ENCODE results near the gene HGS.

Gene HGS

DNA sequence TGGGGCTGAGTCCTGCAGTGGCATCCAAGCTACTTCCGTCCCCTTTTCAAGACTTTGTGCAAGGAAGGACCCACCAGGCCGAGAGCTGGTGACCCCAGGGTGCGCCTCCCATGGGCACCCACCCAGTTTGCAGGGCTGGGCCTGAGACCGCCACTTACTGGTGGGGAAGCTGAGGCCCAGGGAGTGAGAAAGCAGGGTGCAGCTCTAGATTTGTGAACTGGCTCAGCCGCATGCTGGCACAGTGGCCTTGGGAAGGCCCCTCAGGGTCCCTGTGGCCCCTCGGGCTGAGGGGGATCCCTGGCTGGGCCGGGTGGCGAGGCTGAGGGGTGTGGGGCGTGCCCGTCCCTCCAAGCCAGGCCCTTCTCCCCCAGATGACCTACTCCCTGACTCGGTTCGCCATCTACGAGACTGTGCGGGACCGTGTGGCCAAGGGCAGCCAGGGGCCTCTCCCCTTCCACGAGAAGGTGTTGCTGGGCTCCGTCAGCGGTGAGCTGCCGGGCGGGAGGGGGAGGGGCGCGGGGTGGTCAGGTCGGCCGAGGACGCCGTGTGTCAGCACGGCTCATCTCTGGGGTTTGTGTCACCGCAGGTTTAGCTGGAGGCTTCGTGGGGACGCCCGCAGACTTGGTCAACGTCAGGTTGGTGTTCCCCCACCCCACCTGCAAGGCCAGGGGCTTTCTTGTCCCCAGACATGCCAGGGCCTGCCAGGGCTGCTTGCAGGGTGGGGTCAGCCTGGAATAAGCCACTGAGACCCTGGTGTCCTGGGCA lies 31.5 kb downstream of the HGS start:
- H3K9ac ChIP-seq (ENCODE audit: low read depth, low read length) = no peak overlapping the region
- peaks cover 36% of the 10 kb centered on the region for H3K36me3 ChIP-seq (ENCODE audit: control insufficient read depth, insufficient read depth, low read length)
- no peaks in the 10 kb centered on the region for H3K27me3 ChIP-seq (ENCODE audit: control insufficient read depth, insufficient read depth, low read length)
- no peak overlapping the region for H3K4me3 ChIP-seq (ENCODE audit: low read depth, low read length)
- peaks cover 20% of the 10 kb centered on the region for H3K4me1 ChIP-seq (ENCODE audit: control insufficient read depth, insufficient read depth, low read length)
- H3K27ac ChIP-seq (ENCODE audit: low read depth, low read length) = no peak overlapping the region
- H3K9me3 ChIP-seq (ENCODE audit: control insufficient read depth, insufficient read depth, low read length) = no peaks in the 10 kb centered on the region

- peaks cover 14% of the 10 kb centered on the region for H3K4me1 ChIP-seq (ENCODE audit: control insufficient read depth, insufficient read depth, low read length)
- no peak overlapping the region for H3K27ac ChIP-seq (ENCODE audit: low read depth, low read length)
- H3K9ac ChIP-seq (ENCODE audit: low read depth, low read length) = no peak overlapping the region
- no peaks in the 10 kb centered on the region for H3K9me3 ChIP-seq (ENCODE audit: control insufficient read depth, insufficient read depth, low read length)
- H3K27me3 ChIP-seq (ENCODE audit: control insufficient read depth, insufficient read depth, low read length) = no peaks in the 10 kb centered on the region
- no peak overlapping the region for H3K4me3 ChIP-seq (ENCODE audit: low read depth, low read length)
- H3K36me3 ChIP-seq (ENCODE audit: control insufficient read depth, insufficient read depth, low read length) = peaks cover 36% of the 10 kb centered on the region
Measured at GRCh38 chr17:81715872-81716673, 32.3 kb downstream of the HGS start.

DNA sequence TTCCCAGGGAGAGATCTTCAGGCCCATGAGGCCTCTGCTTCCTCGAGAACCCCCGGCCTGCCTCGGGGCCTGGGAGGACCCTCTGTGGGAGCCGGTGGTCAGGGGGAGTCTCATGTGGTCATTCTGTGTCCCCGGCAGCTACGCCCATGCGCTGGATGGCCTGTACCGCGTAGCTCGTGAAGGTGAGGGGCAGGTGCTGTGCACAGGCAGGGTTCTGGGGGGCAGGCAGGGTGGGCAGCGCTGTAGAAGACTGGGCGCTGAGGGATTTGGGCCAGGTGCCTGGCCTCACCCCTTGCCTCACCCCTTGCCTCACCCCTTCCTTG lies 32.8 kb downstream of the HGS start:
- Histone ChIP-seq H3K4me1 (ENCODE audit: control insufficient read depth, insufficient read depth, low read length) (peaks cover 11% of the 10 kb centered on the region; the same call in 1 of the 2 replicates), H3K27me3 (ENCODE audit: control insufficient read depth, insufficient read depth, low read length) (no peaks in the 10 kb centered on the region), H3K27ac (ENCODE audit: low read depth, low read length) (no peak overlapping the region), H3K4me3 (ENCODE audit: low read depth, low read length) (no peak overlapping the region), H3K36me3 (ENCODE audit: control insufficient read depth, insufficient read depth, low read length) (peaks cover 36% of the 10 kb centered on the region), H3K9me3 (ENCODE audit: control insufficient read depth, insufficient read depth, low read length) (no peaks in the 10 kb centered on the region), H3K9ac (ENCODE audit: low read depth, low read length) (no peak overlapping the region)

DNA sequence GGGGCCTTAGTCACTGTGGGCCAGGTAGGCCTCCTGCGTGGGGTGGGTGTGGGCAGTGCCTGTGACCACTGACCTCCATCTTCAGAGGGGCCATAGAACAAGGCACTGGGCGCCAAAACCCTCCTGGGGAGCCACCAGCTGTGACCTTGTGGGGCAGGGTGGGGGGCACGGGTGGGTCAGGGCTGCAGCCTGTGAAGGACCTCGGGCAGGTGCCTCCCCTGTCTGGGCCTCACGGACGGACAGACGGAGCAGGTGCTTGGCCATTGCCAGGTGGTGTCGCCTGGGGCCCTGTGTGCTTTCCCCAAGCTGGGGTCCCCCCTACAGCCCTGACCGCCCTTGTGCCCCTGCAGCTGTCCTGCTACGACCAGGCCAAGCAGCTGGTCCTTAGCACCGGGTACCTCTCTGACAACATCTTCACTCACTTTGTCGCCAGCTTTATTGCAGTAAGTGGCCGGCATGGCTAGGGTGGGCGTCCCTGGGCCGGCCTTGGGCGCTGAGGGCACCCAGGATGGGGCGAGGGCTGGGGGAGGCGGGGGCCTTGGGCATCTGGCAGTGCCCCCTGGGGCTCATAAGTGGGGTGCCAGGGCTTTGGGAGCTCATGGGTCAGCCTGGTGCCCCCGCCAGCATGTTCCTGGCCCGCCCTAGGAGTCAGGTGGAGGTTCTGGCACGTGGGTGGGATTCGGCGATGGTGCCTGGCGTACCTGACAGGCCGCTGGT lies 33.4 kb downstream of the HGS start:
- Histone ChIP-seq H3K9me3 (ENCODE audit: control insufficient read depth, insufficient read depth, low read length) (no peaks in the 10 kb centered on the region), H3K4me1 (ENCODE audit: control insufficient read depth, insufficient read depth, low read length) (peaks cover 12% of the 10 kb centered on the region; the same call in 1 of the 2 replicates), H3K9ac (ENCODE audit: low read depth, low read length) (no peak overlapping the region), H3K36me3 (ENCODE audit: control insufficient read depth, insufficient read depth, low read length) (peaks cover 36% of the 10 kb centered on the region), H3K27me3 (ENCODE audit: control insufficient read depth, insufficient read depth, low read length) (no peaks in the 10 kb centered on the region), H3K4me3 (ENCODE audit: low read depth, low read length) (no peak overlapping the region), H3K27ac (ENCODE audit: low read depth, low read length) (no peak overlapping the region)

DNA sequence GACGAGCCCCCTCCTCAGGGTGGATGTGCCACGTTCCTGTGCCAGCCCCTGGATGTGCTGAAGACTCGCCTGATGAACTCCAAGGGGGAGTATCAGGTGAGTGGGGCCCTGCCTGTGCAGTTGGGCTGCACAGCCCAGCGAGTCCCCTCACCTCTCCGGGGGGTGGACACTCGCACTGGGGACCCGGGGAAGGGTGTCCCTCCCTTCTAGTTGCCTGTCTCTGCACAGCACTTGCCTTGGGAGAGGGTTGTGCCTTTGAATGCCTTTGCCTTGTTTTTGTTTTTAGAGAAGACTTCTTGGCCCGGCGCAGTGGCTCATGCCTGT lies 33.9 kb downstream of the HGS start:
- no peak overlapping the region for H3K27ac ChIP-seq (ENCODE audit: low read depth, low read length)
- no peak overlapping the region for H3K9ac ChIP-seq (ENCODE audit: low read depth, low read length)
- peaks cover 36% of the 10 kb centered on the region for H3K36me3 ChIP-seq (ENCODE audit: control insufficient read depth, insufficient read depth, low read length)
- H3K4me3 ChIP-seq (ENCODE audit: low read depth, low read length) = no peak overlapping the region
- H3K9me3 ChIP-seq (ENCODE audit: control insufficient read depth, insufficient read depth, low read length) = no peaks in the 10 kb centered on the region
- H3K4me1 ChIP-seq (ENCODE audit: control insufficient read depth, insufficient read depth, low read length) = peaks cover 17% of the 10 kb centered on the region; the same call in 1 of the 2 replicates
- no peaks in the 10 kb centered on the region for H3K27me3 ChIP-seq (ENCODE audit: control insufficient read depth, insufficient read depth, low read length)

DNA sequence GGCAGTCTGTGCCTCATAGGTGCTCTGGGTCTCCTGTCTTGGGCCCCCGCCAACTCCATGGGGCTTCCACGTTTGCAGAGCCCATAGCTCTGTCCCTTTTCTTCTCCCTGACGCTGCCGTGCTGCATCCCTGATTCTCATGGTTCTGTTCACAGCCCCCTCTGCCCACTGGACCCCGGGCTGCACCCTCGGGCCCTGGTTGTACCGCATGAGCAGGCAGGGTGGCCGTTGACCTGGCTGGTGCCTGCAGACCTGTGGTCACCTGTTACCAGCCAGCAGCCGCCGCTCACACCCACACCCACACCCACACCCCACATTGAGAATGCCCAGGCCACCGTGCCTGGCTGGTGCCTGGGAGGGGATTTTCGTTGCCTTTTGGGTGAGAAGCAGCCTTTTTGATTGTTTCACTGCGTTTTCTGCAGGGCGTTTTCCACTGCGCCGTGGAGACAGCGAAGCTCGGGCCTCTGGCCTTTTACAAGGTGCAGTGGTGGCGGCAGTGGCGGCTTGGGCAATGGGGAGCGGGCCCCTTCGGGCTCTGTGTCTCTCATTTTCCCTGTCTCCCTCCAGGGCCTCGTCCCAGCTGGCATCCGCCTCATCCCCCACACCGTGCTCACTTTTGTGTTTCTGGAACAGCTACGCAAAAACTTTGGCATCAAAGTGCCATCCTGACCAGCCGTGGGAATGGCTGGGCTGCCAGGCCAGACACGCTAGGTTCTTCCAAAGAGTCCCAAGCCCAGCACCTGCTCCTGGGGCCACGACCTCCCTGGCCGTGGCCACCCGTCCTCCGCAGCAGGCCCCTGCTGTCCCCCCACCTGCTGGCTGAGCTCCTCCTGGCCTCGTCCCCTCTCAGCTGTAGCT lies 35.8 kb downstream of the HGS start:
- Histone ChIP-seq H3K4me1 (ENCODE audit: control insufficient read depth, insufficient read depth, low read length) (peaks cover 10% of the 10 kb centered on the region; the same call in 1 of the 2 replicates), H3K9ac (ENCODE audit: low read depth, low read length) (no peak overlapping the region), H3K27ac (ENCODE audit: low read depth, low read length) (no peak overlapping the region)

GRCh38 chr17:81720267-81721071 lies 36.7 kb downstream of the HGS start:
- peaks cover 24% of the 10 kb centered on the region for H3K36me3 ChIP-seq (ENCODE audit: control insufficient read depth, insufficient read depth, low read length)
- H3K4me1 ChIP-seq (ENCODE audit: control insufficient read depth, insufficient read depth, low read length) = peaks cover 10% of the 10 kb centered on the region; the same call in 1 of the 2 replicates
- no peak overlapping the region for H3K27ac ChIP-seq (ENCODE audit: low read depth, low read length)
- H3K4me3 ChIP-seq (ENCODE audit: low read depth, low read length) = no peak overlapping the region
- no peaks in the 10 kb centered on the region for H3K27me3 ChIP-seq (ENCODE audit: control insufficient read depth, insufficient read depth, low read length)
- H3K9ac ChIP-seq (ENCODE audit: low read depth, low read length) = no peak overlapping the region
- no peaks in the 10 kb centered on the region for H3K9me3 ChIP-seq (ENCODE audit: control insufficient read depth, insufficient read depth, low read length)

More for the DNA sequence above, 35.8 kb downstream of the HGS start:
- Histone ChIP-seq H3K4me3 (ENCODE audit: low read depth, low read length) (no peak overlapping the region), H3K27me3 (ENCODE audit: control insufficient read depth, insufficient read depth, low read length) (no peaks in the 10 kb centered on the region), H3K36me3 (ENCODE audit: control insufficient read depth, insufficient read depth, low read length) (peaks cover 31% of the 10 kb centered on the region), H3K9me3 (ENCODE audit: control insufficient read depth, insufficient read depth, low read length) (no peaks in the 10 kb centered on the region)

GRCh38 chr17:81722184-81723120 lies 38.6 kb downstream of the HGS start:
- H3K27me3 ChIP-seq (ENCODE audit: control insufficient read depth, insufficient read depth, low read length) = no peaks in the 10 kb centered on the region
- peaks cover 10% of the 10 kb centered on the region; the same call in 1 of the 2 replicates for H3K4me1 ChIP-seq (ENCODE audit: control insufficient read depth, insufficient read depth, low read length)
- peaks cover 14% of the 10 kb centered on the region for H3K36me3 ChIP-seq (ENCODE audit: control insufficient read depth, insufficient read depth, low read length)
- H3K4me3 ChIP-seq (ENCODE audit: low read depth, low read length) = no peak overlapping the region
- H3K27ac ChIP-seq (ENCODE audit: low read depth, low read length) = no peak overlapping the region
- H3K9ac ChIP-seq (ENCODE audit: low read depth, low read length) = no peak overlapping the region
- no peaks in the 10 kb centered on the region for H3K9me3 ChIP-seq (ENCODE audit: control insufficient read depth, insufficient read depth, low read length)

DNA sequence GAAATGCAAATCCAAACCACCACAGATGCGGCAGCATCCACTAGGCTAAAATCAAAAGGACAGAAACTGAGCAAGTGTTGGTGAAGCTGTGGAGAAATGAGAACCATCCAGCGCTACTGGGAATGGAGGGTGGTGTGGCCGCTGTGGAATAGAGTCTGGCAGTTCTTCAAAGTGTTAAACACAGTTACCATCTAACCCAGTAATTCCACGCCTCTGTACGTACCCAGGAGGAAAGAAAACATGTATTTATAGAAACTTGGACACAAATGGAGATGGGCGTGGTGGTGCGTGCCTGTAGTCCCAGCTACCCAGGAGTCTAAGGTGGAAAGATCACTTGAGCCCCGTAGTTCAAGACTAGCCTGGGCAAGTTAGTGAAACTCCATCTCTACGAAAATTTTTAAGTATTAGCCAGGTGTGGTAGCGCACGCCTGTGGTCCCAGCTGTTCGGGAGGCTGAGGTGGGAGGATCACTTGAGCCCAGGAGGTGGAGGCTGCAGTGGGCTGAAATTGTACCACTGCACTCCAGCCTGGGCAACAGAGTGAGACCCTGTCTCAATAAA lies 39.9 kb downstream of the HGS start:
- peaks cover 10% of the 10 kb centered on the region; the same call in 1 of the 2 replicates for H3K4me1 ChIP-seq (ENCODE audit: control insufficient read depth, insufficient read depth, low read length)
- no peak overlapping the region for H3K27ac ChIP-seq (ENCODE audit: low read depth, low read length)
- H3K36me3 ChIP-seq (ENCODE audit: control insufficient read depth, insufficient read depth, low read length) = peaks cover 6% of the 10 kb centered on the region; the same call in 1 of the 2 replicates
- H3K4me3 ChIP-seq (ENCODE audit: low read depth, low read length) = no peak overlapping the region
- no peak overlapping the region for H3K9ac ChIP-seq (ENCODE audit: low read depth, low read length)
- H3K27me3 ChIP-seq (ENCODE audit: control insufficient read depth, insufficient read depth, low read length) = no peaks in the 10 kb centered on the region
- H3K9me3 ChIP-seq (ENCODE audit: control insufficient read depth, insufficient read depth, low read length) = no peaks in the 10 kb centered on the region

Measured in HUES48 (cell line).